Stomach (tissue), 9 donors: ENCODE measurements around the gene HDAC2. TPM values are rescaled to one million over a fixed set of nuclear protein-coding genes. Genes with fewer than 3 reads are reported as not detected.

Experiments used
- DNase-seq, 2 donors: peaks; one replicate each; pipeline versions ENCODE4 v3.0.0 to v3.0.0-alpha.2; 2013 to 2019
- H3K27ac ChIP-seq, 5 donors: fragments of 200-600 bp in 4 of 5; sonication (generic) in 4 of 5; one replicate each; pipeline ENCODE4 v1.5.1; 2013 to 2019; ENCODE audit warnings: mild to moderate bottlenecking in 1 of 5, moderate library complexity in 1 of 5
- H3K27me3 ChIP-seq, 3 donors: fragments of 200-600 bp; sonication (generic); one replicate each; pipeline ENCODE4 v1.5.1; 2017 to 2019; ENCODE audit warnings: mixed run types in 1 of 3
- H3K36me3 ChIP-seq, 4 donors: fragments of 200-600 bp; sonication (generic); 1 replicate in 3 of 4; 2 replicates in 1 of 4; pipeline ENCODE4 v1.5.1; 2016 to 2019
- H3K4me1 ChIP-seq, 4 donors: fragments of 200-600 bp; sonication (generic); one replicate each; pipeline ENCODE4 v1.5.1; 2016 to 2019
- H3K4me3 ChIP-seq, 4 donors: fragments of 200-600 bp; sonication (generic) in 3 of 4; one replicate each; pipeline ENCODE4 v1.5.1; 2016 to 2019; ENCODE audit warnings: mild to moderate bottlenecking in 1 of 4
- H3K9me3 ChIP-seq, 4 donors: fragments of 200-600 bp; sonication (generic); one replicate each; pipeline ENCODE4 v1.5.1; 2016 to 2019
- EP300 ChIP-seq: sonication (generic); formaldehyde crosslinking; IDR thresholded peaks from one replicate; pipeline ENCODE4 v1.6.1; 2017; ENCODE audit warnings: antibody characterized with exemption
- POLR2A ChIP-seq, 4 donors: fragments of 450-650 bp; IDR thresholded peaks; one replicate each; pipeline ENCODE4 v1.6.1; 2016; ENCODE audit warnings: antibody characterized with exemption in 4 of 4, control low read depth in 2 of 4, mild to moderate bottlenecking in 1 of 4, moderate library complexity in 1 of 4
- POLR2AphosphoS5 ChIP-seq, 3 donors: sonication (generic); formaldehyde crosslinking; IDR thresholded peaks; one replicate each; pipeline ENCODE4 v1.6.1; 2016; ENCODE audit warnings: antibody characterized with exemption in 3 of 3
- WGBS, 5 donors: extraction: QIAGEN DNeasy Blood & Tissue Kit in 3 of 5; methylation state at CpG; one replicate each; pipeline versions ENCODE4 v1.1.5 to v1.1.7; 2013 to 2018; 5-methylcytosine and 5-hydroxymethylcytosine counted together
- intact Hi-C: fragments of 100-400 bp; cut with DNase I; formaldehyde crosslinking; loops from one replicate; pipeline ENCODE4 v1.15.1; 2023; ENCODE audit warnings: low total_unique reads
- polyA plus RNA-seq, 3 donors: library from polyadenylated mRNA; stranded (reverse); fragments of 200-250 nt; gene quantifications; one replicate each; pipeline ENCODE4 v1.2.3, GENCODE V29; 2013
- total RNA-seq, 5 donors: library from RNA; depleted of rRNA; stranded (reverse); fragments of >200 nt; gene quantifications; one replicate each; pipeline versions ENCODE4 v1.1.0 to v1.2.3, GENCODE V29; 2014 to 2016
- TF ChIP-seq, protein P1 (sequence below), 7 experiments: fragments of 450-650 bp in 4 of 7; fragments of 200-600 bp in 3 of 7; sonication (generic) in 3 of 7; IDR thresholded peaks; one replicate each; pipeline ENCODE4 v1.5.1; 2016 to 2019; ENCODE audit warnings: antibody characterized with exemption in 7 of 7, control low read depth in 2 of 7, mild to moderate bottlenecking in 1 of 7
- donor health status: healthy with polysubstance abuse.
- donor health status: Bipolar disorder and iron deficiency.
- donor health status: healthy.

The HDAC2 gene
- total and polyA plus RNA-seq, 8 donors = 11.0 to 106 (median 57.4) TPM

- peak in 1 of 2 donors; percentile 85 for DNase-seq
- WGBS, 5 donors = 16 to 20% (median 17%) methylated on average over 6 of the region's 6 CpGs
Measured at GRCh38 chr6:113909224-113909856, 61.6 kb downstream of the HDAC2 start.

DNA sequence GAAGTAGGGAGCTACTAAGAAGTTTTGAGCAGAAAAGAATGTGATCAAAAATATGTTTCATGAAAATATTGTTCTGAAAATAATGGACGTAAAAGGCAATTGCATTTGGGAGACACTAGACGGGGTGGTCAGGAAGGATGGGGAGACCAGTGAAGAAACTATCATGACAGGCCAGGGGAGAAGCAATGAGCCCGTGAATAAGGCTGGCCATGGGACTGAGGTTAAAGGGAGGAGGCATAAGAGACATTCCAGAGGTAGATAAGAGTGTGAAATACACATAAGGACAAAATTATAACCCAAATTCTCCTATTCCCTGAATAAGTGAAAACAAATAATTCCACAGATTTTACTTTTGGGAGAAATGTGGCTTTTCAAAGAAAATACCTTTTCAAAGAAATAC is 62.1 kb downstream of the HDAC2 start:
- WGBS, 5 donors = 52 to 69% (median 65%) methylated on average over 3 of the region's 3 CpGs
- intact Hi-C loops = loop anchor here (10.0 kb wide), 1 partner anchor 1124 kb away; no protein-coding TSS in a partner anchor
- no peaks in the 10 kb centered on the region for H3K27me3 ChIP-seq

More at GRCh38 chr6:113909224-113909856, 61.6 kb downstream of the HDAC2 start:
- H3K27me3 ChIP-seq = no peaks in the 10 kb centered on the region
- no peak overlapping the region for H3K27ac ChIP-seq
- peaks cover 0 to 5% (median 3%) of the 10 kb centered on the region in 4 donors for H3K4me1 ChIP-seq
- intact Hi-C loops = loop anchor here (10.0 kb wide), 1 partner anchor 1125 kb away; no protein-coding TSS in a partner anchor
- no peaks in the 10 kb centered on the region for H3K9me3 ChIP-seq
- H3K4me3 ChIP-seq = no peak overlapping the region
- TF ChIP-seq, protein P1, sequence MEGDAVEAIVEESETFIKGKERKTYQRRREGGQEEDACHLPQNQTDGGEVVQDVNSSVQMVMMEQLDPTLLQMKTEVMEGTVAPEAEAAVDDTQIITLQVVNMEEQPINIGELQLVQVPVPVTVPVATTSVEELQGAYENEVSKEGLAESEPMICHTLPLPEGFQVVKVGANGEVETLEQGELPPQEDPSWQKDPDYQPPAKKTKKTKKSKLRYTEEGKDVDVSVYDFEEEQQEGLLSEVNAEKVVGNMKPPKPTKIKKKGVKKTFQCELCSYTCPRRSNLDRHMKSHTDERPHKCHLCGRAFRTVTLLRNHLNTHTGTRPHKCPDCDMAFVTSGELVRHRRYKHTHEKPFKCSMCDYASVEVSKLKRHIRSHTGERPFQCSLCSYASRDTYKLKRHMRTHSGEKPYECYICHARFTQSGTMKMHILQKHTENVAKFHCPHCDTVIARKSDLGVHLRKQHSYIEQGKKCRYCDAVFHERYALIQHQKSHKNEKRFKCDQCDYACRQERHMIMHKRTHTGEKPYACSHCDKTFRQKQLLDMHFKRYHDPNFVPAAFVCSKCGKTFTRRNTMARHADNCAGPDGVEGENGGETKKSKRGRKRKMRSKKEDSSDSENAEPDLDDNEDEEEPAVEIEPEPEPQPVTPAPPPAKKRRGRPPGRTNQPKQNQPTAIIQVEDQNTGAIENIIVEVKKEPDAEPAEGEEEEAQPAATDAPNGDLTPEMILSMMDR (IDR thresholded peaks at IDR 0.05) = peak in 5 of 7 experiments; percentile 51 to 84 (median 53)
- TF ChIP-seq POLR2A (IDR thresholded peaks at IDR 0.05) = no peak
- no peaks in the 10 kb centered on the region for H3K36me3 ChIP-seq

DNA sequence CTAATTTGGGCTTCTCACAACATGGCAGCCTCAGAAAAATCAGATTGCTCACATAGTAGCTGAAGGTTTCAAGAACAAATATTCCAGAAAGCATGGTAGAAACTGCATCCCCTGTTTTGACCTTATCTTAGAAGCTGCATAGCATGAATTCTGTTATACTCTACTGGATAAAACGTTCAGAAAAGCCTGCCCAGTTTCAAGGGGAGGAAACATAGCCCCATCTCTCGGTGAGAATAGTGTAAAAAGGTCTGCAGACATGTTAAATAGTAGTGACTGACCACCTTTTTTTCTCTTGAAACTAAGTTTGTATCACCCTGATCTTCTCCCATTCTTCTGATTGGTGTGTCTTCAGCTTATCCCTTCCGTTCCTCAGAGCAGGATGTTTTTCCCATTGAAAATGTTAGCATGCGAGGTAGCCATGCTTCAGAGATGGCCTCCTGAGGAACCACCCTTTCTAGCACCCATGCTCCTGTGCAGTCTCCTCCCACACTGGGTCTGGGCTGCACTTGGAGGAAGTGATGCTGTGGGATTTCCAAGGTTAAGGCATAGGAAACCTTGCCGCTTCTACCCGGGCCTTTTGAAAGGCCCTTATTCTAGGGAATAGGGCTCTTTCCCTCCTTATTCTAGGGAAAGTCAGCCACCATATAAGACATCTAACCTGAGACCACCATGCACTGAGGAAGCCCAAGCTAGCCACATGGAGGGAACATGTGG is 63.7 kb downstream of the HDAC2 start:
- DNase-seq = no peak
- TF ChIP-seq POLR2A (IDR thresholded peaks at IDR 0.05) (no peak), EP300 (no peak), POLR2AphosphoS5 (IDR thresholded peaks at IDR 0.05) (no peak)
- TF ChIP-seq, protein P1 (IDR thresholded peaks at IDR 0.05) = no peak
- intact Hi-C loops = loop anchor here (10.0 kb wide), 1 partner anchor 1122 kb away; no protein-coding TSS in a partner anchor
- no peak overlapping the region for H3K27ac ChIP-seq
- no peaks in the 10 kb centered on the region for H3K27me3 ChIP-seq
- WGBS, 5 donors = 81 to 87% (median 85%) methylated on average over 6 of the region's 6 CpGs
- no peak overlapping the region for H3K4me3 ChIP-seq
- no peaks in the 10 kb centered on the region for H3K9me3 ChIP-seq
- H3K36me3 ChIP-seq = no peaks in the 10 kb centered on the region
- peaks cover 6 to 13% (median 10%) of the 10 kb centered on the region in 4 donors for H3K4me1 ChIP-seq

More for the DNA sequence above, 62.1 kb downstream of the HDAC2 start:
- Histone ChIP-seq H3K27ac (no peak overlapping the region), H3K9me3 (no peaks in the 10 kb centered on the region), H3K36me3 (no peaks in the 10 kb centered on the region), H3K4me3 (no peak overlapping the region), H3K4me1 (peaks cover 5 to 10% (median 8%) of the 10 kb centered on the region in 4 donors)
- TF ChIP-seq EP300 (no peak), POLR2AphosphoS5 (IDR thresholded peaks at IDR 0.05) (no peak)
- TF ChIP-seq, protein P1 (IDR thresholded peaks at IDR 0.05) = no peak
- DNase-seq = no peak

DNA sequence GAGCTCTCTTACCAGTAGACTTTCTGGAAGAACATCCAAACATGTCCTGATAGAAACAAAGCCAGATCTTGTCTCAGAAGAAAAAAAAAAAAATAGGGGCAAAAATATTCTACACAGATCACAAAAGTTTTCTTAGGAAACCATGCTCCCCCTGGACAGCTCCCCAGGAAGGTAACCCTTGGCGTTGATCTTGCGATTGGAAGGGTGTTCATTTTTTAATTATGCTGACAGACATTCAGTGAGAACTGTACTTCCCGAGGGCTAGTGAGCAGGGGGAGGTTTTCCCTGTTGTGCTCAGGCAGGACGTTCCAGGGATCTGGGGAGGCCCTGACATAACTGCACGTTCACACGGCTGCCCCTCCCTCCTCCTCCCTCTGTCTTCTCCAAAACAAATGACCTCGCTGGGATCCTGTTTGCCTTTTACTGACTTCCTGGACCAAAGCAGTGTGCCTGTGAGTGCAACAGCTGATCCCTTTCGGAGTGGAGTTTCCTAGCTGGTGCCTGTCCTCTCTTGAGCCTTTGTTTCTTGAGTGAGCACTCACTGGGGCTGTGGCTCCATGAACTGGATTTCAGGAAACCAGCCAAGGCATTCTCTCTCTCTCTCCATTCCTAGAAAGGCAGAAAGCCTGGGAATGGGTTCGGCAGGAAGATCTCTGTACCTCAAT is 67.2 kb downstream of the HDAC2 start:
- intact Hi-C loops = loop anchor here (10.0 kb wide), 1 partner anchor 1119 kb away; no protein-coding TSS in a partner anchor
- peak; percentile 25 to 89 for DNase-seq
- WGBS, 5 donors = 24 to 35% (median 29%) methylated on average over 8 to 9 of the region's 9 CpGs
- Histone ChIP-seq H3K9me3 (no peaks in the 10 kb centered on the region), H3K4me1 (peaks cover 6 to 13% (median 10%) of the 10 kb centered on the region in 4 donors), H3K36me3 (no peaks in the 10 kb centered on the region), H3K27ac (peak overlapping the region in 2 of 5 donors; percentile 45 to 55), H3K4me3 (no peak overlapping the region), H3K27me3 (no peaks in the 10 kb centered on the region)
- TF ChIP-seq POLR2A (IDR thresholded peaks at IDR 0.05) (no peak), POLR2AphosphoS5 (IDR thresholded peaks at IDR 0.05) (peak in 1 of 3 donors; percentile 30)
